Bone marrow (tissue), 2 donors: Measurements from ENCODE around the gene PNPLA6.
"Not testable (repeated sequence)": the region's sequence is repeated elsewhere in the genome, so short reads cannot be mapped to it uniquely, and the experiment has no call there.

Experiments
- DNase-seq, 2 donors: peaks; one replicate each; lab custom pipeline; 2025; lab: John Stamatoyannopoulos, UW

PNPLA6 gene

DNA sequence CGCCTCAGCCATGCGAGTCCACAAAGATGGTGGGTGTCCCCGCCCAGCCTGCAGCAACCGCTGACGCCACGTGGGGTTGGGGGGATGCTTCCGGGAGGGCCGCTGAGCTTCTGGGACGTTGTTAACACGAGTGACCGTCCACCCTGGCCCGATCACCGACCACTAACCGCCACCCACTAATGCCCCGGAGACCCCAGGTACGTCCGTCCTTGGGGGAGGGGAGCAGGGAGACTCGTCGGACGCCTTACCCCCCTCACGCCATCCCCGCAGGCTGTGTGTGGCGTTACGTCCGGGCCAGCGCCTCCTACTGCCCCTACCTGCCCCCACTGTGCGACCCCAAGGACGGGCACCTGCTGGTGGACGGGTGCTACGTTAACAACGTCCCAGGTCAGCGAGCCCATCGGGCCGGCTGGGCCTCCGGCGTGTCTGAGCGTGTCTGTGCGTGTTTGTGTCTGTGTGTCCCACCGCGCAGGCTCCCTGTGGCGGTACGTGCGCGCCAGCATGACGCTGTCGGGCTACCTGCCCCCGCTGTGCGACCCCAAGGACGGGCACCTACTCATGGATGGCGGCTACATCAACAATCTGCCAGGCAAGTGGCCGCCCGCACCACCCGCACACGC lies 21.3 kb downstream of the PNPLA6 start:
- no peak for DNase-seq

DNA sequence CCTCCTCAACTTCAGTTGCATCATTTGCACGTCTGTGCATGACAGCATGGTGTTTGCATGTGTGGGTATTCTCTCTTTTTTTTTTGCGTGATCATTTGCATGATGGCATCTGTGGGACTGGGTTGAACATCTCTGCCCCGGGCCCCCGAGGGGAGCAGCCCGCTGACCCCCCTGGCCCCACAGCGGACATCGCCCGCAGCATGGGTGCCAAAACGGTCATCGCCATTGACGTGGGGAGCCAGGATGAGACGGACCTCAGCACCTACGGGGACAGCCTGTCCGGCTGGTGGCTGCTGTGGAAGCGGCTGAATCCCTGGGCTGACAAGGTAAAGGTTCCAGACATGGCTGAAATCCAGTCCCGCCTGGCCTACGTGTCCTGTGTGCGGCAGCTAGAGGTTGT lies 23.1 kb downstream of the PNPLA6 start:
- no peak for DNase-seq

DNA sequence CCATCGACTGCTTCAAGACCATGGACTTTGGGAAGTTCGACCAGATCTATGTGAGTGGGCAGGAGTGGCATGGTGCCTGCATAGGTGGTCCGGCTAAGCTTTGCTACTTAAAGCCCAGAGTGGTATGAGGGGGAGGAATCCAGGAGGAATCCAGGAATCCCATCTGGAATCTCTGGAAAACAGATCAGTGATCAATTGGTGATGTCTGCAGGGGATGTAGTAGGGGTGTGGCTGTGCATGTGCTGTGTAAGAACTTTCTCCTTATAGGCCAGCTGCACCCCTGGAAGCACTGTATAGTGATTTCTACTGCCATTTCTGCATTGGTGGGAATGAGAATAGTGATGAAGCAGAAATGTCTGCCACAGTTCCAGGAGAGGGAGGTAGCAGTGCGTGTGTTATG lies 23.6 kb downstream of the PNPLA6 start:
- DNase-seq = no peak

DNA sequence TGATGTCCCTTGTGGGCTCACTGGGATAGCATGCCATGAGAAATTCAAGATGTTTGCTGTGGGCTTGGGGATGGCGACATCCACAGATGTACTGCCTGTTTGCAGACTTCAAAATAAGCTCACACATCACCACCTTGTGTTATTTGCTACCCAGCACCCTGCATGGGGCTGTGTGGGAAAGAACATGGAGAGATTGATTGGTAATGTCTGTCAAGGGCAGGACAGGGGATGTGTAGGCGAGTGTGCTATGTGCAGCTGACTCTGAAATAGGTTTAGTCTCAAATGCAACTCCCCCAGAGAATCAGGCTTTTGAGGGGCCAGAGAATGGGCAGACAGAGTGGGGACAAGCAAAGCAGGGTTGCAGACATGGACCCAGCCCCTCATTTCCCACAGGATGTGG lies 24.7 kb downstream of the PNPLA6 start:
- no peak for DNase-seq

DNA sequence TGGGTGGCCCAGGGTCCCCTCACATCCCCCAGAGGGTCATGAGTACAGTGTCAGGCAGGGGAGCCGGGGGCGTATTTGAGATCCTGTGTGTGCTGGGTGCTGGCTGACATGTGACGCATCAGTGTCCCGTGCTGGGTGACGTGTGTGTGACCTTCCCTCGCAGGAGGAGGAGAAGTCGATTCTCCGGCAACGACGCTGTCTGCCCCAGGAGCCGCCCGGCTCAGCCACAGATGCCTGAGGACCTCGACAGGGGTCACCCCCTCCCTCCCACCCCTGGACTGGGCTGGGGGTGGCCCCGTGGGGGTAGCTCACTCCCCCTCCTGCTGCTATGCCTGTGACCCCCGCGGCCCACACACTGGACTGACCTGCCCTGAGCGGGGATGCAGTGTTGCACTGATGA lies 25.8 kb downstream of the PNPLA6 start:
- no peak for DNase-seq

DNA sequence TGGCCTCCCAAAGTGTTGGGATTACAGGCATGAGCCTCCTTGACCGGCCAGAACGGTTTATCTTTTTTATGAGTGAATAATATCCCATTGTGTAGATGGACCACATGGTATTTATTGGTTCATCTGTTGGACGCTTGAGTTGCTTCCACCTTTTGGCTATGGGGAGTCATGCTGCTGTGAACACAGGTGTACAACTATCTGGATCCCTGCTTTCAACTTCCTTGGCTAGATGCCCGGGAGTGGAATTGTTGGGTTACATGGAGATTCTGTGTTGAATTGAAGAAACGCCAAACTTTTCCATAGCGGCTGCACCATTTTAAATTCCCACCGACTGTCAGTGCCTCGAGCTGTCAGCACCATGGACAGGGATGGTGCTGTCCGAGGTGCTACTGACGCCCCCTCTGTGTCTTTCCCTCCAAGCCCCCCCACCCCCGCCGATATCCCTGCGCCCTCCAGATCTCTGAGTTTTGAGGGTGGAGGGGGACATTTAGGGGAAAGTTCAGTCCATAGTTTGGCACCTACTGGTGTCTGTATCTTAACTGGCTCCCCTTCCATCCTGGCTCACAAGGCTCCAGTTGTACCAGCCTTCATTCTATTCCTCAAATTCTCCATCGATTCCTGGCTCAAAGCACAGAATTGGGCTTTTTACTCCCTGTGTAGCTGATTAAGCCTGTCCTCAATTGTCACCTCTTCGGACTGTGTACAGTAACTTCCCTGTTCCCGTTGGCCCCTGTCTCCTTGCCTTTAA lies 27.3 kb downstream of the PNPLA6 start:
- DNase-seq = no peak

DNA sequence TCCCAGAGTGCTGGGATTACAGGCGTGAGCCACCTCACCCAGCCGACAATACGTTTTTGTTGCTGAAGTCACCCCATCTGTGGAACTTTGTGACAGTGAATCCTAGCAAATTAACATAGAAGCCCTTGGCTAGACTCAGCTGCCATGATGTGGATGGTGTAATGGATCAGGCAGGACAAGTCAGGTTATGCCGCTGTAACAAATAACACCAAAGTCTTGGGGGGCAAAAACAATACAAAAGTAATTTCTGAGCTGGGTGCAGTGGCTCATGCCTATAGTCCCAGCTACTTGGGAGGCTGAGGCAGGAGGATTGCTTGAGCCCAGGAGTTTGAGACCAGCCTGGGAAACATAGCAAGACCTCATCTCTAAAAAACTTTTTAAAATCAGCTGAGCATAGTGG lies 29.3 kb downstream of the PNPLA6 start:
- DNase-seq = no peak

DNA sequence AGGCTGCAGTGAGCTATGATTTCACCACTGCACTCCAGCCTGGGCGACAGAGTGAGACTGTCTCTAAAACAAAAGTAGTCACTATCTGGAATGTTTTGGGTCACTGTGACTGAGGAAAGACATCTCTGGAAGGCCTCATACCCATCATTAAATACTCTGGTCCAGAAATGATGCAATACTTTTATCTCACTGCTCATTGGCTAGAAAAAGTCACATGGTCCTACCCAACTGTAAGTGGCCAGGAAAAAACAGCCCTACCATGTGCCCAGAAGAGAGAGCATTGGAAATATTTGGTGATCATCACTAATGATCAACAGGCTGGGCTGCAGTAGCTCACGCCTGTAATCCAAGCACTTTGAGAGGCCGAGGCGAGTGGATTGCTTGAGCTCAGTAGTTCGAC lies 29.8 kb downstream of the PNPLA6 start:
- no peak for DNase-seq

DNA sequence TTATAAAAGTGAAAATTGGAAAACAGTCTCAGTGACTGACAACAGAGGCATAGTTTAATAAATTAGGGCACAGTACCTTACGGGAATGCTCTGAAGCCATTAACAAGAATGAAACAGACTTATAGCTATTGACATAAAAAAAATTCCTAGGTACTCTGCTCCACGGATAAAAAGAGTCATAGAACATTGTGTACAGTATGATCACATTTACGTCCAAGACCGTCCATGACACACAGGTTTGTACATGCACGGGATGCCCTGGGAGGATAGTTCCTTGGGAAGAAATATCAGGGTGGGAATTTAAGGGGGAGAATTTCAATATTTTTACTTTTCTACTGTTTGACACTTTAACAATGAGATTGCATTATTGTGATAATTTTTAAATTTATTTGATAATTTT lies 35.2 kb downstream of the PNPLA6 start:
- no peak for DNase-seq

DNA sequence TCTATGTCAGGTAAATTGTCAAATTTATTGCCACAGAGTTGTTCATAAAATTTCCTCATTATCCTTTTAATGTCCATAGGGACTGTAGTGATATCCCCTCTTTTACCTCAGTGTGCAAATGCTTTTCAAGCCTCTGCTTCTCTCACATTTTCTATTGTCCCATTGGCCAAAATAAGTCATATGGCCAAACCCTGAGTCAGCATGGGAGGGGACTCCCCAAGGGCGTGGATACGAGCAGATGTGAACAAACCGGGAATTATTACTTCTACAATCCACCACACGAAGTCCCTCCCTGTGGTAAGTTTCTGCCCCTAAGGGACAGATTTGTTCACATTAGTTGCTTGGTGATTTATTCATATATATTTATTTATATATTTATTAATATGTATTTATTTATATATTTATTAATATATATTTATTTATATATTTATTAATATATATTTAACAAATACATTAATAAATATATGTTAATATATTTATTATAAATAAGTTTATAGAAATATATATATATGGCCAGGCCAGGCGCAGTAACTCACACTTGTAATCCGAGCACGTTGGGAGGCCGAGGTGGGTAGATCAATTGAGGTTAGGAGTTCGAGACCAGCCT lies 40.0 kb downstream of the PNPLA6 start:
- no peak for DNase-seq

DNA sequence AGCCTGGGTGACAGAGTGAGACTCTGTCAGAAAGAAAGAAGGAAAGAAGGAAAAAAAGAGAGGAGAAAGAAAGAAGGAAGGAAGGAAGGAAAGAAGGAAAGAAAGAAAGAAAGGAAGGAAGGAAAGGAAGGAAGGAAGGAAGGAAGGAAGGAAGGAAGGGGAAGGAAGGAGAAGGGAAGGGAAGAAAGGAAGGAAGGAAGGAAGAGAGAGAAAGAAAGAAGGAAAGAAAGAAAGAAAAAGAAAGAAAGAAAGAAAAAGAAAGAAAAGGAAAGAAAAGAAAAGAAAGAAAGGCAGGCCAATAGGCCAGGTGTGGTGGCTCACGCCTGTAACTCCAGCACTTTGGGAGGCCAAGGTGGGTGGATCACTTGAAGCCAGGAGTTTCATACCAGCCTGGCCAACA lies 41.9 kb downstream of the PNPLA6 start:
- DNase-seq = not testable (repeated sequence)

DNA sequence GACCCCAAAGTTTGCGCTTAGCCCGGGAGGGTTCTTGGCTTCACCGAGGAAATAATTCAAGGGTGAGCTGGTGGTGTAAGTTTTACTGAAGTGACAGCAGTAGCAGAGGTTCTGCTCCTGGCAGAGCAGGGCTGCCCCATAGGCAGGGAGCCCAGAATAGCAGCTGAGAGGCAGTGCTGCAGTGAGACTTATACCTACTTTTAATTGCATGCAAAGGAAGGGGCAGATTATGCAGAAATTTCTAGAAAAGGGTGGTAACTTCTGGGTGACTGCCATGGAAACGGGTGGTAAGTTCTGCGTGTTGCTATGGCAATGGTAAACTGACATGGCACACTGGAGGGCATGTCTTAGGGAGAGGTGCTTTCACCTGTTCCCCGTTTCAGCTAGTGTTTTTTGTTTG lies 42.6 kb downstream of the PNPLA6 start:
- DNase-seq = no peak

DNA sequence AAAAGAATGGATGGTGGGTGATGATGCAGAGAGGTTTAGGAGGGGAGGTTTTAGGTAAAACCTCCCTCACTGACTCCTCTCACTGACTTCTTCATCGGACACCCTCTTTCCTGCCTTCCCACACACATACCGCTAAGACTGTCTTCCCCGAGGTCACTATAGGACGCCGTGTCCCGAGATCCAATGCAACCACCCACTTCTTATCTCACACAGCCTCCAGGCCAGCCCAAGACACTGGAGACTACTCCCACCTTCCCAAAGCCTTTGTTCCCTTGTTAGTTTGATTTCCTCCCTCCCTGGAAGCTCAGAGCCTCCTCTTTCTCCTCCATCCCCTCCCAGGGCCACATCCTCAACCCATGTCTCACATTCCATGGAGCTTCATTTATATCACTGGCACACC lies 43.7 kb downstream of the PNPLA6 start:
- DNase-seq = no peak

DNA sequence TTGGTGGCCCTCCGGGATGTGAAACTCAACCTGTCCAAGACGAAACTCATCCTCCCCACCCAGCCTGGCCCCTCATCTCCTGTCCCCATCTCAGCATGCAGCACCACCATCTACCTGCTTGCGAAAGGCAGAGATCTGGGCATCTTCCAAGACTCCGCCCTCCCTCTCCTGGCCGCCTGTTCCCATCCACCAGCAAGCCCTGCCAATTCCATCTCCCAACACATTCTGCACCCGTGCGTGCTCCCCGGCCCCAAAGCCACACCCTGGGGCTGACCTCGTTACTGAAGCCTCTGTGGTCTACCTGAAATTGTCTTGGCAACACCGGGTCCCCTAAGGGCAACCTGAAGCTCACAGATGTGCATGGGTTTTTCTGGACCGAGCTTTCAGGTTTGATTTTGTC lies 46.9 kb downstream of the PNPLA6 start:
- no peak for DNase-seq

DNA sequence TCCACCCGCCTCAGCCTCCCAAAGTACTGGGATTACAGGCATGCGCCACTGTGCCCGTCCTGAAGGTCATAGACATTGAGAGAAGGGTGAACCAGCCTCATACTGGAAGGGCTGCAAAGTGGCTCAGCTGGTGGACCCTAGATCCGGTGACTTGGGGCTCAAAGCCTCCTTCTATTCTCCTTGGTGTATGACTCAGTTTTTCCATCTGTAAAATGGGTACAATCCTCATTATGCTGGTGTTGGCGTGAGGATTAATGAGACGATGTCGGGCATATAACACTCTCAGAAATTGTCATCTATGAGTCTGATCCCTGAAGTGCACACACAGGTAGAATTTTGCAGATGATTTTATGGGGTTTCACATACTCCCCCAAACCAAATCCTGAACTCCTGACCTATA lies 54.3 kb downstream of the PNPLA6 start:
- DNase-seq = no peak

DNA sequence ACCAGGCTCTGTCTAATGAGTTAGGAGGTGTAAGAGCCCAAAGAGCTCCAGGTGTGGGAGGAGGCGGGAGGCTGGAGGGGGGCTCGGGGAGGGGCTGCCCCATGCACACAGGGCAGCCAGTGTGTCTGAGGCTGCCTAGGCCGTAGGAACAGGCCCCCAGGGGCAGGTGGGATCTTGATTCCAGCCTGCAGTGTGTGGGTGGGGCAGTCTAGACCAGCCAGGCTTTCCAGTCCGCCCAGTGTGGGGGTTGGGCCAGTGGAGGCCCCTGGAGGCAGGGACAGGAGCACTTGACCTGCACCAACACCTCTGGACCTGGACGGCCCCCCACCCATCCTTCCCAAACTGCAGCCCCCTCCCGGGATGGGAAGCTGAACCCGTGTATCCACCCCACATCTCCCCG lies 54.7 kb downstream of the PNPLA6 start:
- DNase-seq = no peak

DNA sequence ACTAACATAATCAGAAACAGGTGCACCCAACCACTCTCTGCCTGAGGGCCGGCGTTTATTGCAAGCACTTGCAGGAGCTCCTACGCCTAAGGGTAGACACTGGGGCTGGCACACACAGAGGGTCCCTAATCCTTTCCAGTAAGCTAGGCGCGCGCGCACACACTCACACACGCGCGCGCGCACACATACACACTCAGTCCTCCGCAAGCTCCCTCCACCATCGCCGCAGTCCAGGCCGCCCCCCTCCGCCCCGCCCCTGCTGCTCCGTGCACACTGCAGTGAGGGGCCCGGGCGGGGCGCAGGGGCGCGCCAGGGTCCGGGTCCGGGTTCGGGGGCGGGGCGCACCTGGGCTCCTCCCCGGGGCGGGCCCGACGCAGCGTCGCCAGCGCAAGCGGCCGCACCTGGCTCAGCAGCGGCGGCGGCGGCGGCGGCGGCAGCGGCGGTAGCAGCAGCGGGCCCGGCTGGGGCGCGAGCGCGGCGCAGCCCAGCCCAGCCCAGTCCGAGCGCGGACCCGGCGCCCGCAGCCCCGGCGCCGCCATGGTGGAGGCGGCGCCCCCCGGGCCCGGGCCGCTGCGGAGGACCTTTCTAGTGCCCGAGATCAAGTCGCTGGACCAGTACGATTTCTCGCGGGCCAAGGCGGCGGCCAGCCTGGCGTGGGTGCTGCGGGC lies 60.1 kb downstream of the PNPLA6 start, which contains the start of gene CAMSAP3:
Gene CAMSAP3, plus strand, starts transcription at position 398 of the 668 bp plus-strand sequence. Its CDS starts 140 bp downstream, at position 538.
- DNase-seq = no peak

DNA sequence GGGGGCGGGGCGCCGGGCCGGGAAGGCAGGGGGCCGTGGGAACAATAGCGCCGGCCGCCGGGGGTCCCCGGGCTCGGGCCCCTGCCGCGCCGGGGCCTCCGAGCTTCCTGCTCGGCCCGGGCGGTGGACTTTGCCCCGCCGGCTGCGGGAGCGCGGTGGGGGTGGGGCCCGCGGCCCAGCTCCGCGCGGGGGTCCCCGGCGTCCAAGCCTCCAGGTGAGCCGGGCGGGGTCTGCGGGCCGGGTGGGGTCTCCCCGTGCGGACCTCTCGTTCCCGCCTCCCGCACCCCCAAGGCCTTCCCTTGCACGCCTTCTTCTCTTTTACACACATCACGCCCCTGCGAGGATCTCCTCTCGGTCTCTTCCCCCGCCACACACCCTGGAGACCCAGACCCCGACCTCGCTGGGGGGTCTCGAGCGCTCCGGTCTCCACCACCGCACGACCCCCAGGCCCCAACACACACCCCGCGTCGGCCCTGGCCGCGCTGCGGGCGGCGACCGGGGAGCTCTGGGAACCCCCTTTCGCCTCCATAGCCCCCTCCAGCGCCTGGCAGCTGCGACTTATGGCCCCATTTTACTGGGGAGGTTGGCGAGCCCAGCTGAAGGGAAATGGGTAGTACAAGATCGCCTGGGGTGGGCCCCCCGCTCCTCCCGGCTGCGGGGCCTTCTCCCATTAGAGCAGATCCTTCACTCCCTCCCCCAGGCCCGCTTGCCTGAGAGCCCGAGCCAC lies 60.9 kb downstream of the PNPLA6 start:
- DNase-seq = no peak

DNA sequence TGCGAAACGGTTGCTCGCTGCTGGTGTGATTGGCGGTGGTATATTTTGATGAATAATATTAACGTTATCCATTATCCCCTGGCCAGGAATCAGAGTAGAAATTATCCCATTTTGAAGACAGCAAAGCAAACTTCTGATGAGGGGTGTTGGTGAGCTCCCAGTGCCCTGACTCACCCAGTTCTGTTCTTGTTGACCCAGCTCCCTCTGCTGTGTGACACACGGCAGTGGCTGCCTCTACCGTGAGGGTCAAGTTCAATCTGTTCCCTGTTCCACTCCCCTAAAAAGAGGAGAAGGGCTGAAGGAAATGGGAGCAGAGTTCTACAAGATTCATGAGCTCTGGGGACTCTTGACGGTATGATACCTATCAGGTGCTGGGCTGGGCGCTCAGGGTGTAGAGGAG lies 62.2 kb downstream of the PNPLA6 start:
- no peak for DNase-seq

DNA sequence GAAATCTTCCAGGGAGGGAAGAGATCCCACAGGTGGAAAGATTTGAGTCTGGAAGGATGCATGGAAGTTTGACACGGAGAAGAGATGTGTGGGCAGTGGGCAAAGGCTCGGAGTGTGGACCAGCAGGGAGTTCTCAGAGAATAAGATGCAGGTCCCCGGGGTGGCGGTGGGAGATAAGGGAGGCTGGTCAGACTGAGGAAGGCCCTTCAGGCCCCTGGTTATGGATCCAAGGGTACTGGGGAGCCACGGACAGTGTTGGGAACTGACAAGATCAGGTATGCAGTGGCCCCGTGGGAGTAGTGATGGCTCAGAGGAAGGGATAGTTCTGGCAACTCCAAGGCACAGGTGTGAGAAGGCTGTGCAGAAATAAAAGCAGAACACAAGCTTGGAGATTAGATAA lies 62.7 kb downstream of the PNPLA6 start:
- no peak for DNase-seq

DNA sequence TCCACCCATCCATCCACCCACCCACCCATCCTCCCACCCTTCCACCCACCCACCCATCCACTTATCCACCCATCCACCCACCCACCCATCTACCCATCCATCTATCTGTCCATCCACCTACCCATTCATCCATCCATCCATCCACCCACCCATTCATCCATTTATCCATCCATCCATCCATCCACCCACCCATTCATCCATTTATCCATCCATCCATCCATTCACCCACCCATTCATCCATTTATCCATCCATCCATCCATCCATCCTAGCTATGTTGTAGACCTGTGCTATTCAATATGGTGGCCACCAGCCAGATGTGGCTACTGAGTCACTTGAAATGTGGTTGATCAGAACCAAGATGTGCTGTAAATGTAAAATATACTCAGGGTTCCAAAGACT lies 65.2 kb downstream of the PNPLA6 start:
- DNase-seq = no peak

DNA sequence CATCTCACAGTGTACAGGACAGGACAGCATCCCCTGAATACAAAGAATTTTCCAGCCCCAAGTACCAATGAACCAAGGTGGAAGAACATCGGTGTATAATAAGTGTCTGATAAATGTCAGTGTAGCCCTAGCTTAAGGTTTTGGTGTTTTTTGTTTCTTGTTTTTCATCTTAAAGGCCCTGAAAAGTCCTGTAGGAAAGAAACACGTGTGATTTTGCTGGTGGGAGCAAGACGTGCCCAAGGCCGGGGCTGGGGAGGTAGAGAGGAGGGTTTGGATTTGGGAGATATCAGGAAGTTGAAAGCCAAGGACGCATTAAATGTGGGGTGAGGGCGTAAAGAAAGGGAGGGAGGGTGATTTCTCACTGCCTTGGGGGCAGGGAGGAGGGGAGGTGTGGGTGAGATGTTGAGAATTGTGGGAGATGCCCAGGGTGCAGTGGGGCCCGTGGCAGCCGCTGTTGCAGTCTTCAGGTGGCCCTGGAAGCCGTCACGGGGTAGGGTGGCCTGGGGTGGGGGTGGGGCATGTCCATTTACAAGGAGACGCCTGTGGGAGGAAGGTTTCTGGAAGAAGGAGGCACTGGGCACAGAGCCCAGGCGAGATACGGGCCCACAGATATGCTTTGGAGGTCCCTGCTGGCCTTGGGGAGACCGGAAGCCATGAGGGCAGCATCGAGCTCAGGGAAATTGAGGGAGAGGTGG lies 66.9 kb downstream of the PNPLA6 start:
- no peak for DNase-seq
